ENCODE measurements around the gene PIK3CD. TPM values are rescaled to one million over a fixed set of nuclear protein-coding genes. Genes with fewer than 3 reads are reported as not detected.
A peak's percentile ranks its signal among the peaks of the same experiment; 100 is the strongest.

The PIK3CD gene
- total RNA-seq, 1 donor, result 14.1 TPM

DNA sequence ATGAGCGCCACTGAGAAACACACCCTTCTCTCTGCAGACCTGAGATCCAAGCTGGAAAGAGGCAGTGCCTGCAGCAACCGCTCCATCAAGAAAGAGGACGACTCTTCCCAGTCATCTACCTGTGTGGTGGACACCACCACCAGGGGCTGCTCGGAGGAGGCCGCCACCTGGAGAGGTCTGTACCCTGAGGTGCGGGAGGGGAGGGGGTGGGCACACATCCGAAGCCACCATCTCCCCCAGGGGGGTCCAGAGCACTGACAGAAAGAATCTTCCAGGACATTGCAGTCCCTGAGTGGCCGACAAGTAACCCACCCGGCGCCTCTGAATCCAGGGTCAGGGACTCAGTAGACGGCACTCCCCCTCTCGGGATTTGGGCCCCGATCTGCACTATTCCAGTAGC, 39.8 kb upstream of the PIK3CD start:
- H3K27ac ChIP-seq (ENCODE audit: low read depth, low read length), result no peak overlapping the region
- H3K4me2 ChIP-seq (ENCODE audit: insufficient read depth, low read length), result no peak overlapping the region
- no peak overlapping the region for H2AFZ ChIP-seq (ENCODE audit: low read length)
- TF ChIP-seq CTCF (IDR thresholded peaks at IDR 0.05; ENCODE audit: extremely low read depth, low read depth, low read length), result no peak
- H3K4me1 ChIP-seq (ENCODE audit: insufficient read depth, low read length), result no peaks in the 10 kb centered on the region
- H3K27me3 ChIP-seq (ENCODE audit: insufficient read depth, low read length), result no peaks in the 10 kb centered on the region
- H3K4me3 ChIP-seq (ENCODE audit: insufficient read depth, low read length), result no peak overlapping the region
- H4K20me1 ChIP-seq (ENCODE audit: insufficient read depth, low read length), result no peaks in the 10 kb centered on the region
- H3K36me3 ChIP-seq (ENCODE audit: insufficient read depth, low read length), result peaks cover 13% of the 10 kb centered on the region
- DNase-seq (ENCODE audit: insufficient read length, low spot score, missing footprints), result no peak
- H3K9me3 ChIP-seq (ENCODE audit: low read depth, low read length), result no peaks in the 10 kb centered on the region
- H3K79me2 ChIP-seq (ENCODE audit: insufficient read depth, low read length), result no peaks in the 10 kb centered on the region

DNA sequence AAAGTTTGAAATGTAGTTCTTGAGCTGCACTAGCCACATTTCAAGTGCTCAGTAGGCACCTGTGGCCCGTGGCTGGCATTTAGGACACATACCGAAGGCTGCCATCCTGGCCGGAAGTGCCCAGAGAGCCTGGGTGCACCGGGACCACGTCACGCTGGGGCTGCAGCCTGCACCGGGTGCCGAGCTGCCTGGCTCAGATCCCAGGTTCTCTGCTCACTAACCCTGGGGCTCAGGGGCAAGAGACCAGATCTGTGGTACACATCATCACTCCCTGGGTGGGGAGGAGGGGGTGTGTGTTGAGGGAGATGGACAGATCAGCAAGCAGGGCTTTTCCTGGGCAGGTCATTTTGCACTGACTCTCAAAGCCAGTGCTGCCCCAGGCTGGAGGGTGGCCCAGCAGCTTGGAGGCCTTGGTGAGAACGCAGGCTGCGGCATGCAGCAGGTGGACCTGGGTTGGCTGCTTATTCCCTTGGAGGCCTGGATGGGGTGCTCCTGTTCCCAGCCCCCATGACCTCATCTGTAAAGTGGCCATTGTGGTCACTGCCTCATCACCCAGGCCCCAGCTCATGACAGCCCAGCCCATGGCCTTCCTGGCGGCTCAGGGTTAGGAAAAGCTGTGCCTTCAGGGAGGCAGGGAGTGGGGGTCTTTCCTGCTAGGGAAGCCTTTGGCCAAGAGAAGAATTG, 39.2 kb upstream of the PIK3CD start:
- no peak overlapping the region for H3K4me2 ChIP-seq (ENCODE audit: insufficient read depth, low read length)
- H2AFZ ChIP-seq (ENCODE audit: low read length), result no peak overlapping the region
- H3K4me1 ChIP-seq (ENCODE audit: insufficient read depth, low read length), result no peaks in the 10 kb centered on the region
- H3K79me2 ChIP-seq (ENCODE audit: insufficient read depth, low read length), result no peaks in the 10 kb centered on the region
- peak; percentile 77 for DNase-seq (ENCODE audit: insufficient read length, low spot score, missing footprints)
- no peak overlapping the region for H3K27ac ChIP-seq (ENCODE audit: low read depth, low read length)
- H3K27me3 ChIP-seq (ENCODE audit: insufficient read depth, low read length), result no peaks in the 10 kb centered on the region
- no peak for TF ChIP-seq CTCF (IDR thresholded peaks at IDR 0.05; ENCODE audit: extremely low read depth, low read depth, low read length)
- peaks cover 13% of the 10 kb centered on the region for H3K36me3 ChIP-seq (ENCODE audit: insufficient read depth, low read length)
- no peaks in the 10 kb centered on the region for H4K20me1 ChIP-seq (ENCODE audit: insufficient read depth, low read length)
- H3K9me3 ChIP-seq (ENCODE audit: low read depth, low read length), result no peaks in the 10 kb centered on the region
- no peak overlapping the region for H3K4me3 ChIP-seq (ENCODE audit: insufficient read depth, low read length)

DNA sequence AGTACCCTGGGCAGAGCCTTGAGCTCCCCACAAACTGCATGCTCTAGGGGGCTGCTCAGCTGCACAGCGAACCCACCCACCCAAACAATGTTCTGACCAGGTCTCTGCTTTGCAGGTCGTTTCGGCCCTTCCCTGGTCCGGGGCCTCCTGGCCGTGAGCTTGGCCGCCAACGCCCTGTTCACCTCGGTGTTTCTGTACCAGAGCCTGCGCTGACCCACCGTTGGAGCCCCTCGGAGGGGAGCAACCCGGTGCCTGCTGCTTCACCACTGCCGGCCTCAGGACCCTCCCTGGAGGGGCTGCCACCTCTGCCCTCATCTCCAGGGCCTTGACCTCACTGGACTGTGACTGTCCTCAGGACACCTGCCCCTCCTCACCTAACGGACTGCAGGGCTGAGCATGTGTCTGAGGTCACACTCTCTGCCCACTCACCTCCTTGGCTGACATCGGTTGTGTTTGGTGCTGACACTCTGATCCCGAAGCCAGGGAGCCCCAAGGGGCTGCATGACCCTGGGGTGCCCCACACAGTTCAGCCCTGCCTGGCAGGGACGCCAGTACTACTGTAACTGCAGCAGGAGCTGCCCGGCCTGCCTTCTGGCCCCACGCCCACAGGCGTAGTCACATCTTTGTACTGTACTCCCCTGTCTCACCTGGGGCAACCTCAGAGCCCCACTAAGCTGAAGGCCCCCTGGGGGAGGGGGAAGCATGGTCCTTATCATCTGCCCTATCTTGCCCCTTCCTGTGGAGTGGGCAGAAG, 38.5 kb upstream of the PIK3CD start:
- no peaks in the 10 kb centered on the region for H3K79me2 ChIP-seq (ENCODE audit: insufficient read depth, low read length)
- H3K27me3 ChIP-seq (ENCODE audit: insufficient read depth, low read length), result peaks cover 5% of the 10 kb centered on the region
- peaks cover 13% of the 10 kb centered on the region for H3K36me3 ChIP-seq (ENCODE audit: insufficient read depth, low read length)
- peak; percentile 58 for DNase-seq (ENCODE audit: insufficient read length, low spot score, missing footprints)
- TF ChIP-seq CTCF (IDR thresholded peaks at IDR 0.05; ENCODE audit: extremely low read depth, low read depth, low read length), result no peak
- H4K20me1 ChIP-seq (ENCODE audit: insufficient read depth, low read length), result no peaks in the 10 kb centered on the region
- no peak overlapping the region for H2AFZ ChIP-seq (ENCODE audit: low read length)
- no peaks in the 10 kb centered on the region for H3K9me3 ChIP-seq (ENCODE audit: low read depth, low read length)
- H3K4me1 ChIP-seq (ENCODE audit: insufficient read depth, low read length), result no peaks in the 10 kb centered on the region
- no peak overlapping the region for H3K4me3 ChIP-seq (ENCODE audit: insufficient read depth, low read length)
- no peak overlapping the region for H3K4me2 ChIP-seq (ENCODE audit: insufficient read depth, low read length)
- H3K27ac ChIP-seq (ENCODE audit: low read depth, low read length), result no peak overlapping the region

GRCh38 chr1:9613625-9614299, 37.8 kb upstream of the PIK3CD start:
- Histone ChIP-seq H3K36me3 (ENCODE audit: insufficient read depth, low read length) (peaks cover 13% of the 10 kb centered on the region), H3K27me3 (ENCODE audit: insufficient read depth, low read length) (peaks cover 5% of the 10 kb centered on the region), H3K27ac (ENCODE audit: low read depth, low read length) (no peak overlapping the region), H3K79me2 (ENCODE audit: insufficient read depth, low read length) (no peaks in the 10 kb centered on the region), H4K20me1 (ENCODE audit: insufficient read depth, low read length) (no peaks in the 10 kb centered on the region), H3K4me3 (ENCODE audit: insufficient read depth, low read length) (no peak overlapping the region), H3K9me3 (ENCODE audit: low read depth, low read length) (no peaks in the 10 kb centered on the region), H3K4me2 (ENCODE audit: insufficient read depth, low read length) (no peak overlapping the region), H3K4me1 (ENCODE audit: insufficient read depth, low read length) (no peaks in the 10 kb centered on the region), H2AFZ (ENCODE audit: low read length) (no peak overlapping the region)
- TF ChIP-seq CTCF (IDR thresholded peaks at IDR 0.05; ENCODE audit: extremely low read depth, low read depth, low read length), result no peak
- peak; percentile 74 for DNase-seq (ENCODE audit: insufficient read length, low spot score, missing footprints)

All from osteoblast (primary cell).